Small intestine (tissue), 7 donors: ENCODE data around the gene DOCK2. TPM values are rescaled to one million over a fixed set of nuclear protein-coding genes. Genes with fewer than 3 reads are reported as not detected.

Source experiments
- DNase-seq, 2 donors: peaks; one replicate each; pipeline versions ENCODE4 v3.0.0 to v3.0.0-alpha.2; 2013
- FAIRE-seq: peaks from 2 replicates; lab custom pipeline; 2012; peaks lifted over from hg19 to GRCh38; lab: Jason Lieb, UNC
- H3K27ac ChIP-seq, 3 donors: one replicate each; pipeline ENCODE4 v1.5.1; 2013; ENCODE audit warnings: low read length in 2 of 3, mild to moderate bottlenecking in 2 of 3, control low read depth in 1 of 3, inconsistent platforms in 1 of 3, low read depth in 1 of 3, moderate library complexity in 1 of 3
- H3K27me3 ChIP-seq, 3 donors: one replicate each; pipeline ENCODE4 v1.6.1; 2013; ENCODE audit warnings: low read length in 3 of 3, inconsistent platforms in 1 of 3; ENCODE audit not compliant: control insufficient read depth in 3 of 3, insufficient read depth in 3 of 3
- H3K36me3 ChIP-seq, 3 donors: one replicate each; pipeline ENCODE4 v1.6.1; 2013; ENCODE audit warnings: low read length in 3 of 3, inconsistent platforms in 1 of 3, low read depth in 1 of 3, mild to moderate bottlenecking in 1 of 3, moderate library complexity in 1 of 3; ENCODE audit not compliant: control insufficient read depth in 3 of 3, insufficient read depth in 2 of 3
- H3K4me1 ChIP-seq, 3 donors: one replicate each; pipeline ENCODE4 v1.6.1; 2013; ENCODE audit warnings: low read length in 2 of 3, inconsistent platforms in 1 of 3, low read depth in 1 of 3, mild to moderate bottlenecking in 1 of 3, moderate library complexity in 1 of 3; ENCODE audit not compliant: control insufficient read depth in 3 of 3, insufficient read depth in 2 of 3
- H3K4me3 ChIP-seq, 3 donors: one replicate each; pipeline ENCODE4 v1.5.1; 2013; ENCODE audit warnings: low read length in 3 of 3, control low read depth in 1 of 3, inconsistent platforms in 1 of 3, low read depth in 1 of 3, mild to moderate bottlenecking in 1 of 3, moderate library complexity in 1 of 3
- H3K9me3 ChIP-seq, 2 donors: one replicate each; pipeline ENCODE4 v1.6.1; 2013; ENCODE audit warnings: low read depth in 1 of 2, low read length in 1 of 2; ENCODE audit not compliant: control insufficient read depth in 2 of 2, insufficient read depth in 1 of 2
- WGBS, 3 donors: extraction: QIAGEN DNeasy Blood & Tissue Kit; methylation state at CpG; one replicate each; pipeline ENCODE4 v1.1.7; 2013; 5-methylcytosine and 5-hydroxymethylcytosine counted together
- polyA plus RNA-seq, 4 donors: library from polyadenylated mRNA; stranded (reverse) in 3 of 4; unstranded in 1 of 4; fragments of 200-250 nt in 3 of 4; fragments of 120-200 nt in 1 of 4; gene quantifications; one replicate each; pipeline versions ENCODE4 v1.2.1 to v1.2.3, GENCODE V29; 2013
- donor health status: healthy with polysubstance abuse.
- donor health status: control.
- donor health status: control.
- donor health status: Bipolar disorder and iron deficiency.
- donor health status: healthy.

The DOCK2 gene
- polyA plus RNA-seq, 4 donors, result 1.3 to 5.9 (median 3.0) TPM

GRCh38 chr5:169958278-169958677 is 321.2 kb downstream of the DOCK2 start:
- FAIRE-seq, result no peak
- 66 to 74% (median 71%) methylated on average over 3 of the region's 3 CpGs for WGBS, 3 donors
- Histone ChIP-seq H3K27me3 (peaks cover 0 to 2% (median 0%) of the 10 kb centered on the region in 3 donors), H3K9me3 (no peaks in the 10 kb centered on the region), H3K36me3 (no peaks in the 10 kb centered on the region), H3K4me3 (no peak overlapping the region), H3K27ac (no peak overlapping the region), H3K4me1 (no peaks in the 10 kb centered on the region)
- DNase-seq, result no peak

GRCh38 chr5:169960659-169961058 is 323.6 kb downstream of the DOCK2 start:
- H3K27ac ChIP-seq, result no peak overlapping the region
- no peak overlapping the region for H3K4me3 ChIP-seq
- H3K4me1 ChIP-seq, result no peaks in the 10 kb centered on the region
- H3K36me3 ChIP-seq, result no peaks in the 10 kb centered on the region
- DNase-seq (no peak), FAIRE-seq (no peak)
- no peaks in the 10 kb centered on the region for H3K9me3 ChIP-seq
- 81 to 93% (median 90%) methylated on average over 2 of the region's 2 CpGs for WGBS, 3 donors
- H3K27me3 ChIP-seq, result no peaks in the 10 kb centered on the region

GRCh38 chr5:169964246-169964645 is 327.2 kb downstream of the DOCK2 start:
- H3K27ac ChIP-seq, result no peak overlapping the region
- FAIRE-seq, result no peak
- H3K27me3 ChIP-seq, result no peaks in the 10 kb centered on the region
- H3K36me3 ChIP-seq, result no peaks in the 10 kb centered on the region
- H3K9me3 ChIP-seq, result no peaks in the 10 kb centered on the region
- WGBS, 3 donors, result 66 to 82% (median 80%) methylated on average over 5 of the region's 5 CpGs
- no peak overlapping the region for H3K4me3 ChIP-seq
- no peaks in the 10 kb centered on the region for H3K4me1 ChIP-seq
- no peak for DNase-seq

- no peaks in the 10 kb centered on the region for H3K9me3 ChIP-seq
- peaks cover 0 to 3% (median 0%) of the 10 kb centered on the region in 3 donors for H3K27me3 ChIP-seq
- H3K27ac ChIP-seq, result no peak overlapping the region
- DNase-seq (no peak), FAIRE-seq (no peak)
- no peaks in the 10 kb centered on the region for H3K4me1 ChIP-seq
- H3K4me3 ChIP-seq, result no peak overlapping the region
- no peaks in the 10 kb centered on the region for H3K36me3 ChIP-seq
Observed at GRCh38 chr5:169970339-169970738, 333.3 kb downstream of the DOCK2 start.

GRCh38 chr5:169970911-169971765 is 334.1 kb downstream of the DOCK2 start:
- FAIRE-seq, result no peak
- Histone ChIP-seq H3K9me3 (no peaks in the 10 kb centered on the region), H3K27ac (no peak overlapping the region), H3K36me3 (no peaks in the 10 kb centered on the region), H3K4me1 (no peaks in the 10 kb centered on the region), H3K4me3 (no peak overlapping the region), H3K27me3 (peaks cover 0 to 3% (median 0%) of the 10 kb centered on the region in 3 donors)
- 53 to 62% (median 61%) methylated on average over 8 of the region's 8 CpGs for WGBS, 3 donors
- no peak for DNase-seq

- Histone ChIP-seq H3K4me3 (no peak overlapping the region), H3K9me3 (no peaks in the 10 kb centered on the region), H3K4me1 (no peaks in the 10 kb centered on the region), H3K27ac (no peak overlapping the region), H3K27me3 (peaks cover 0 to 3% (median 0%) of the 10 kb centered on the region in 3 donors), H3K36me3 (no peaks in the 10 kb centered on the region)
- FAIRE-seq (no peak), DNase-seq (no peak)
- WGBS, 3 donors, result 78 to 92% (median 89%) methylated on average over 1 of the region's 1 CpG
Observed at GRCh38 chr5:169971780-169972179, 334.7 kb downstream of the DOCK2 start.

GRCh38 chr5:169973056-169973455 is 336.0 kb downstream of the DOCK2 start:
- WGBS, 3 donors, result 52 to 70% (median 56%) methylated on average over 3 of the region's 3 CpGs
- H3K36me3 ChIP-seq, result no peaks in the 10 kb centered on the region
- H3K4me3 ChIP-seq, result no peak overlapping the region
- no peaks in the 10 kb centered on the region for H3K4me1 ChIP-seq
- DNase-seq, result no peak
- H3K27ac ChIP-seq, result no peak overlapping the region
- peaks cover 0 to 3% (median 0%) of the 10 kb centered on the region in 3 donors for H3K27me3 ChIP-seq
- no peak for FAIRE-seq
- H3K9me3 ChIP-seq, result no peaks in the 10 kb centered on the region

- Histone ChIP-seq H3K4me1 (no peaks in the 10 kb centered on the region), H3K27me3 (peaks cover 0 to 3% (median 0%) of the 10 kb centered on the region in 3 donors), H3K4me3 (no peak overlapping the region), H3K9me3 (no peaks in the 10 kb centered on the region), H3K27ac (no peak overlapping the region), H3K36me3 (no peaks in the 10 kb centered on the region)
- DNase-seq, result no peak
- 66 to 76% (median 68%) methylated on average over 6 of the region's 6 CpGs for WGBS, 3 donors
- FAIRE-seq, result no peak
Observed at GRCh38 chr5:169974121-169974770, 337.2 kb downstream of the DOCK2 start.
